Right lobe of liver (tissue), 4 donors: ENCODE measurements around the gene DNAH1.

ENCODE experiments used
- CTCF ChIP-seq, 4 donors: fragments of 200-600 bp in 3 of 4; fragments of 450-650 bp in 1 of 4; IDR thresholded peaks; one replicate each; pipeline versions ENCODE4 v1.5.1 to v1.8.0; 2016 to 2022; ENCODE audit warnings: antibody characterized with exemption in 4 of 4, mild to moderate bottlenecking in 2 of 4
- POLR2A ChIP-seq: fragments of 450-650 bp; IDR thresholded peaks from one replicate; pipeline ENCODE4 v1.6.1; 2017; ENCODE audit warnings: antibody characterized with exemption, mild to moderate bottlenecking
- donor health status: DM: no; HTN: no; CAD: no.
- donor health status: DM: no; HTN: no; CAD: no.
- donor health status: DM: no; HTN: yes; CAD: no.

- no peak for TF ChIP-seq CTCF (IDR thresholded peaks at IDR 0.05)
- no peak for TF ChIP-seq POLR2A
These were observed 118.5 kb downstream of the DNAH1 start for GRCh38 chr3:52434491-52435115.
